ENCODE measurements around the gene ACSF3. TPM values are rescaled to one million over a fixed set of nuclear protein-coding genes. Genes with fewer than 3 reads are reported as not detected.

The ACSF3 gene
- total RNA-seq, 1 experiment from 2014 or later: 74.5 TPM

DNA sequence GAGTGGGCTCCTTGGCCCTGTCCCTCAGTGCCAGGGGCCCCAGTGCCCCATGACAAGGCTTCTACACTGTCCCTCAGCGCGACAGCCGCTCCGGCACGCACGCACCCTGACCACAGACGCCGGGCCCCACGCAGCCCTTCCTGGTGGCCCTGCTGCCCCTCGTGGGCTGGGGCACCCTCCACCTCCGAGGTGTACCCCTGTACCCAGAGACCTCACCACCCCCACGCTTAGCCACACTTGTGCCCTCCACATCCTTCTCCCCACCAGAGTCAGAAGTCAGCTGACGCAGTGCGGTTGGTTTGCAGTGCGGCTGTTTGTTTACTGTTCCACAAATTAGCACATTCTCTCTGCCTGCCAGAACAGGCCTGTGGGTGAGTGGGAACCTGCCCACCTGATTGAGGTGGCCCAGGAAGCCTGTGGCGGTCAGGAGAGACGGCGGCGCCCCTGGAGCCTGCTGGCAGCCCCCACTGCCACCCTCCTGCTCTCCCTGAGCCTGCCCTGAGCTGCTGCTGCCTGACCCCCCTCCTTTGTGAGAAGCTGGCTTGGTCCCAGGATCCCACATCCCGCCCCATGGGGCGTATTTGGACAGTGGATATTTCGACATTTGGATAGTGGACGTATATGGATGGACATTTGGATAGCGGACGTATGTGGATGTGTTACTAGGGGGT lies 39.9 kb downstream of the ACSF3 start:
- RAD21 ChIA-PET (ENCODE audit: low non-redundant PET in 1 of 2, low total read pairs in 2 of 2, uncharacterized antibody in 2 of 2, unreplicated experiment in 2 of 2): no interaction called here
- no TSS peak for BruUV-seq (replicated peaks)
- CTCF ChIA-PET: no interaction called here

More for the DNA sequence above, 39.9 kb downstream of the ACSF3 start:
- no peak for ATAC-seq
- Histone ChIP-seq H3K4me3 (replicated peaks in 1 of 2; ENCODE audit: low read depth in 1 of 2, low read length in 2 of 2) (no peak overlapping the region), H3K27me3 (ENCODE audit: insufficient read depth, low read length) (no peaks in the 10 kb centered on the region), H4K20me1 (ENCODE audit: insufficient read depth) (no peaks in the 10 kb centered on the region), H3K36me3 (ENCODE audit: control insufficient read depth in 1 of 2, insufficient read depth in 2 of 2, low read length in 2 of 2) (peaks cover 8 to 43% of the 10 kb centered on the region in 2 experiments), H3K4me1 (ENCODE audit: control insufficient read depth in 1 of 2, insufficient read depth in 2 of 2, low read length in 2 of 2) (no peaks in the 10 kb centered on the region), H3K27ac (ENCODE audit: low read depth, low read length) (no peak overlapping the region), H2AFZ (ENCODE audit: low read depth, low read length, poor library complexity, severe bottlenecking) (no peak overlapping the region), H3K9me3 (ENCODE audit: control insufficient read depth in 1 of 2, insufficient read depth in 1 of 2, low read depth in 1 of 2, low read length in 2 of 2) (peaks cover 13 to 14% of the 10 kb centered on the region in 2 experiments; a peak in 3 of 4 replicates), H3K9me2 (ENCODE audit: insufficient read depth) (no peaks in the 10 kb centered on the region), H3K9ac (ENCODE audit: low read length) (no peak overlapping the region), H3K4me2 (ENCODE audit: low read length) (no peak overlapping the region), H3K79me2 (ENCODE audit: insufficient read depth, low read length) (peaks cover 4% of the 10 kb centered on the region)
- no peak for TF ChIP-seq SRF (IDR thresholded peaks at IDR 0.05; ENCODE audit: low read depth)
- no peak for TF ChIP-seq EGR1 (IDR thresholded peaks at IDR 0.05; ENCODE audit: low read depth)
- no peak for TF ChIP-seq EZH2 (IDR thresholded peaks at IDR 0.05)
- TF ChIP-seq ELF1 (IDR thresholded peaks at IDR 0.05; ENCODE audit: borderline replicate concordance, low read depth): no peak
- TF ChIP-seq, protein P1, sequence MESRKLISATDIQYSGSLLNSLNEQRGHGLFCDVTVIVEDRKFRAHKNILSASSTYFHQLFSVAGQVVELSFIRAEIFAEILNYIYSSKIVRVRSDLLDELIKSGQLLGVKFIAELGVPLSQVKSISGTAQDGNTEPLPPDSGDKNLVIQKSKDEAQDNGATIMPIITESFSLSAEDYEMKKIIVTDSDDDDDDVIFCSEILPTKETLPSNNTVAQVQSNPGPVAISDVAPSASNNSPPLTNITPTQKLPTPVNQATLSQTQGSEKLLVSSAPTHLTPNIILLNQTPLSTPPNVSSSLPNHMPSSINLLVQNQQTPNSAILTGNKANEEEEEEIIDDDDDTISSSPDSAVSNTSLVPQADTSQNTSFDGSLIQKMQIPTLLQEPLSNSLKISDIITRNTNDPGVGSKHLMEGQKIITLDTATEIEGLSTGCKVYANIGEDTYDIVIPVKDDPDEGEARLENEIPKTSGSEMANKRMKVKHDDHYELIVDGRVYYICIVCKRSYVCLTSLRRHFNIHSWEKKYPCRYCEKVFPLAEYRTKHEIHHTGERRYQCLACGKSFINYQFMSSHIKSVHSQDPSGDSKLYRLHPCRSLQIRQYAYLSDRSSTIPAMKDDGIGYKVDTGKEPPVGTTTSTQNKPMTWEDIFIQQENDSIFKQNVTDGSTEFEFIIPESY (IDR thresholded peaks at IDR 0.05; ENCODE audit: extremely low read depth, insufficient replicate concordance, low read length): no peak
- TF ChIP-seq POLR2A (IDR thresholded peaks at IDR 0.05; ENCODE audit: borderline replicate concordance, extremely low read depth, insufficient read depth, insufficient read length): no peak
- TF ChIP-seq RAD21 (IDR thresholded peaks at IDR 0.05; ENCODE audit: low read depth): no peak
- TF ChIP-seq CBX3 (IDR thresholded peaks at IDR 0.05; ENCODE audit: low read depth): no peak
- TF ChIP-seq, protein P2, sequence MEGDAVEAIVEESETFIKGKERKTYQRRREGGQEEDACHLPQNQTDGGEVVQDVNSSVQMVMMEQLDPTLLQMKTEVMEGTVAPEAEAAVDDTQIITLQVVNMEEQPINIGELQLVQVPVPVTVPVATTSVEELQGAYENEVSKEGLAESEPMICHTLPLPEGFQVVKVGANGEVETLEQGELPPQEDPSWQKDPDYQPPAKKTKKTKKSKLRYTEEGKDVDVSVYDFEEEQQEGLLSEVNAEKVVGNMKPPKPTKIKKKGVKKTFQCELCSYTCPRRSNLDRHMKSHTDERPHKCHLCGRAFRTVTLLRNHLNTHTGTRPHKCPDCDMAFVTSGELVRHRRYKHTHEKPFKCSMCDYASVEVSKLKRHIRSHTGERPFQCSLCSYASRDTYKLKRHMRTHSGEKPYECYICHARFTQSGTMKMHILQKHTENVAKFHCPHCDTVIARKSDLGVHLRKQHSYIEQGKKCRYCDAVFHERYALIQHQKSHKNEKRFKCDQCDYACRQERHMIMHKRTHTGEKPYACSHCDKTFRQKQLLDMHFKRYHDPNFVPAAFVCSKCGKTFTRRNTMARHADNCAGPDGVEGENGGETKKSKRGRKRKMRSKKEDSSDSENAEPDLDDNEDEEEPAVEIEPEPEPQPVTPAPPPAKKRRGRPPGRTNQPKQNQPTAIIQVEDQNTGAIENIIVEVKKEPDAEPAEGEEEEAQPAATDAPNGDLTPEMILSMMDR (IDR thresholded peaks at IDR 0.05 in 2 of 3, conservative IDR thresholded peaks at IDR 0.05 in 1 of 3; ENCODE audit: borderline replicate concordance in 1 of 3, insufficient read depth in 1 of 3, low read depth in 2 of 3, low read length in 2 of 3): no peak
- TF ChIP-seq TCF7L2 (IDR thresholded peaks at IDR 0.05; ENCODE audit: borderline replicate concordance, extremely low read depth, insufficient read depth, insufficient read length): no peak
- TF ChIP-seq, protein P3, sequence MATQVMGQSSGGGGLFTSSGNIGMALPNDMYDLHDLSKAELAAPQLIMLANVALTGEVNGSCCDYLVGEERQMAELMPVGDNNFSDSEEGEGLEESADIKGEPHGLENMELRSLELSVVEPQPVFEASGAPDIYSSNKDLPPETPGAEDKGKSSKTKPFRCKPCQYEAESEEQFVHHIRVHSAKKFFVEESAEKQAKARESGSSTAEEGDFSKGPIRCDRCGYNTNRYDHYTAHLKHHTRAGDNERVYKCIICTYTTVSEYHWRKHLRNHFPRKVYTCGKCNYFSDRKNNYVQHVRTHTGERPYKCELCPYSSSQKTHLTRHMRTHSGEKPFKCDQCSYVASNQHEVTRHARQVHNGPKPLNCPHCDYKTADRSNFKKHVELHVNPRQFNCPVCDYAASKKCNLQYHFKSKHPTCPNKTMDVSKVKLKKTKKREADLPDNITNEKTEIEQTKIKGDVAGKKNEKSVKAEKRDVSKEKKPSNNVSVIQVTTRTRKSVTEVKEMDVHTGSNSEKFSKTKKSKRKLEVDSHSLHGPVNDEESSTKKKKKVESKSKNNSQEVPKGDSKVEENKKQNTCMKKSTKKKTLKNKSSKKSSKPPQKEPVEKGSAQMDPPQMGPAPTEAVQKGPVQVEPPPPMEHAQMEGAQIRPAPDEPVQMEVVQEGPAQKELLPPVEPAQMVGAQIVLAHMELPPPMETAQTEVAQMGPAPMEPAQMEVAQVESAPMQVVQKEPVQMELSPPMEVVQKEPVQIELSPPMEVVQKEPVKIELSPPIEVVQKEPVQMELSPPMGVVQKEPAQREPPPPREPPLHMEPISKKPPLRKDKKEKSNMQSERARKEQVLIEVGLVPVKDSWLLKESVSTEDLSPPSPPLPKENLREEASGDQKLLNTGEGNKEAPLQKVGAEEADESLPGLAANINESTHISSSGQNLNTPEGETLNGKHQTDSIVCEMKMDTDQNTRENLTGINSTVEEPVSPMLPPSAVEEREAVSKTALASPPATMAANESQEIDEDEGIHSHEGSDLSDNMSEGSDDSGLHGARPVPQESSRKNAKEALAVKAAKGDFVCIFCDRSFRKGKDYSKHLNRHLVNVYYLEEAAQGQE (IDR thresholded peaks at IDR 0.05; ENCODE audit: low read depth): no peak
- TF ChIP-seq CEBPB (IDR thresholded peaks at IDR 0.05; ENCODE audit: low read depth): no peak
- POLR2A ChIA-PET: no interaction called here
- intact Hi-C loops (cut with micrococcal nuclease): no loop called here
- no peak for DNase-seq (ENCODE audit: low read depth, low spot score)
